A673 (cell line): ENCODE results near the gene TERT. TPM values are rescaled to one million over a fixed set of nuclear protein-coding genes. Genes with fewer than 3 reads are reported as not detected.
"Not testable (repeated sequence)": the region's sequence is repeated elsewhere in the genome, so short reads cannot be mapped to it uniquely, and the experiment has no call there.

ENCODE experiments used
- BruUV-seq: library from RNA; stranded (reverse); fragments of 400-500 nt; replicated peaks from 2 replicates; lab custom pipeline; 2021; lab: Mats Ljungman, UMichigan
- CTCF ChIA-PET: fragments of 300-600 bp; sonication (Branson Sonifier 250); formaldehyde crosslinking; loops from one replicate; lab custom pipeline; 2022; ENCODE audit warnings: antibody characterized with exemption; lab: Charles Lee
- POLR2A ChIA-PET: fragments of 300-600 bp; sonication (Branson Sonifier 250); formaldehyde crosslinking; loops from one replicate; lab custom pipeline; 2022; ENCODE audit warnings: antibody characterized with exemption; ENCODE audit not compliant: low non-redundant PET; lab: Charles Lee
- DNase-seq: peaks from one replicate; pipeline ENCODE4 v3.0.0-alpha.2; 2015; ENCODE audit warnings: low spot score
- H3K27ac ChIP-seq: fragments of 200-600 bp; sonication (generic); 2 replicates; pipeline ENCODE4 v1.5.1; 2016; ENCODE audit warnings: mixed run types, low read depth, mild to moderate bottlenecking, mixed read lengths, antibody characterized with exemption, low read length; ENCODE audit not compliant: poor library complexity, severe bottlenecking
- H3K27me3 ChIP-seq: fragments of 200-600 bp; sonication (generic); replicated peaks from 2 replicates; pipeline ENCODE4 v1.6.1; 2017; ENCODE audit warnings: mixed run types, low read depth, mild to moderate bottlenecking, mixed read lengths, antibody characterized with exemption, low read length; ENCODE audit not compliant: insufficient read depth, poor library complexity
- H3K36me3 ChIP-seq: fragments of 200-600 bp; sonication (generic); 2 replicates; pipeline ENCODE4 v1.6.1; 2016; ENCODE audit warnings: mixed run types, mild to moderate bottlenecking, mixed read lengths, antibody characterized with exemption, low read length; ENCODE audit not compliant: insufficient read depth, poor library complexity, severe bottlenecking
- H3K4me1 ChIP-seq: fragments of 200-600 bp; sonication (generic); 2 replicates; pipeline ENCODE4 v1.6.1; 2017; ENCODE audit warnings: mixed run types, mild to moderate bottlenecking, mixed read lengths, antibody characterized with exemption, low read length; ENCODE audit not compliant: insufficient read depth, poor library complexity, severe bottlenecking
- H3K4me3 ChIP-seq: fragments of 200-600 bp; sonication (generic); 2 replicates; pipeline ENCODE4 v1.5.1; 2016; ENCODE audit warnings: low read depth, mixed run types, mild to moderate bottlenecking, mixed read lengths, low read length; ENCODE audit not compliant: poor library complexity, severe bottlenecking
- H3K9me3 ChIP-seq: fragments of 200-600 bp; sonication (generic); 2 replicates; pipeline ENCODE4 v1.6.1; 2016; ENCODE audit warnings: mixed run types, low read depth, mild to moderate bottlenecking, mixed read lengths, antibody characterized with exemption, low read length; ENCODE audit not compliant: poor library complexity, severe bottlenecking
- EZH2 ChIP-seq: fragments of 200-600 bp; sonication (generic); IDR thresholded peaks from 2 replicates; pipeline ENCODE4 v1.6.1; 2017; ENCODE audit warnings: borderline replicate concordance, low read depth, mild to moderate bottlenecking, mixed read lengths, antibody characterized with exemption, low read length; ENCODE audit not compliant: poor library complexity, severe bottlenecking
- intact Hi-C: fragments of 100-400 bp; cut with micrococcal nuclease; formaldehyde crosslinking; loops from one replicate; pipeline ENCODE4 v1.10.0; 2022; ENCODE audit not compliant: unreplicated experiment
- total RNA-seq: library from RNA; stranded (reverse); gene quantifications from 2 replicates; pipeline ENCODE4 v1.2.3, GENCODE V29; 2021
- TF ChIP-seq, protein P1 (sequence below): fragments of 300-800, 200-600 bp; sonication (generic); conservative IDR thresholded peaks from 2 replicates; pipeline ENCODE4 v1.5.1; 2017; ENCODE audit warnings: low read depth, mild to moderate bottlenecking, antibody characterized with exemption, low read length, moderate library complexity, mixed read lengths

TERT gene
- total RNA-seq, 1 experiment from 2014 or later: 14.2 TPM

GRCh38 chr5:1342268-1342667 is 47.4 kb upstream of the TERT start:
- H3K4me3 ChIP-seq: no peak overlapping the region
- peaks cover 6% of the 10 kb centered on the region for H3K4me1 ChIP-seq
- POLR2A ChIA-PET: no interaction called here
- intact Hi-C loops: no loop called here
- H3K36me3 ChIP-seq: peaks cover 52% of the 10 kb centered on the region
- no peaks in the 10 kb centered on the region for H3K9me3 ChIP-seq
- H3K27ac ChIP-seq: no peak overlapping the region
- CTCF ChIA-PET: no interaction called here
- no peak for DNase-seq
- no peaks in the 10 kb centered on the region for H3K27me3 ChIP-seq
- no peak for TF ChIP-seq EZH2
- TF ChIP-seq, protein P1, sequence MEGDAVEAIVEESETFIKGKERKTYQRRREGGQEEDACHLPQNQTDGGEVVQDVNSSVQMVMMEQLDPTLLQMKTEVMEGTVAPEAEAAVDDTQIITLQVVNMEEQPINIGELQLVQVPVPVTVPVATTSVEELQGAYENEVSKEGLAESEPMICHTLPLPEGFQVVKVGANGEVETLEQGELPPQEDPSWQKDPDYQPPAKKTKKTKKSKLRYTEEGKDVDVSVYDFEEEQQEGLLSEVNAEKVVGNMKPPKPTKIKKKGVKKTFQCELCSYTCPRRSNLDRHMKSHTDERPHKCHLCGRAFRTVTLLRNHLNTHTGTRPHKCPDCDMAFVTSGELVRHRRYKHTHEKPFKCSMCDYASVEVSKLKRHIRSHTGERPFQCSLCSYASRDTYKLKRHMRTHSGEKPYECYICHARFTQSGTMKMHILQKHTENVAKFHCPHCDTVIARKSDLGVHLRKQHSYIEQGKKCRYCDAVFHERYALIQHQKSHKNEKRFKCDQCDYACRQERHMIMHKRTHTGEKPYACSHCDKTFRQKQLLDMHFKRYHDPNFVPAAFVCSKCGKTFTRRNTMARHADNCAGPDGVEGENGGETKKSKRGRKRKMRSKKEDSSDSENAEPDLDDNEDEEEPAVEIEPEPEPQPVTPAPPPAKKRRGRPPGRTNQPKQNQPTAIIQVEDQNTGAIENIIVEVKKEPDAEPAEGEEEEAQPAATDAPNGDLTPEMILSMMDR: no peak
- BruUV-seq: no TSS peak

- Histone ChIP-seq H3K9me3 (no peaks in the 10 kb centered on the region), H3K36me3 (peaks cover 56% of the 10 kb centered on the region), H3K27ac (no peak overlapping the region), H3K4me1 (peaks cover 6% of the 10 kb centered on the region), H3K27me3 (no peaks in the 10 kb centered on the region), H3K4me3 (no peak overlapping the region)
- CTCF ChIA-PET: no interaction called here
- no TSS peak for BruUV-seq
- no peak for TF ChIP-seq EZH2
- TF ChIP-seq, protein P1: no peak
- intact Hi-C loops: no loop called here
- DNase-seq: no peak
- POLR2A ChIA-PET: no interaction called here
These were observed 47.0 kb upstream of the TERT start for GRCh38 chr5:1341863-1342262.

- intact Hi-C loops, H3K4me1 ChIP-seq, H3K27me3 ChIP-seq, H3K9me3 ChIP-seq, H3K27ac ChIP-seq, CTCF ChIA-PET, H3K4me3 ChIP-seq, BruUV-seq, DNase-seq: not testable (repeated sequence)
- POLR2A ChIA-PET: interaction anchor here (0.5 kb wide), 1 partner anchor 463 kb away, joined by 3 read pairs; no protein-coding TSS in a partner anchor
- H3K36me3 ChIP-seq: peaks cover 60% of the 10 kb centered on the region
These were observed 44.9 kb upstream of the TERT start for GRCh38 chr5:1339818-1340210.

DNA sequence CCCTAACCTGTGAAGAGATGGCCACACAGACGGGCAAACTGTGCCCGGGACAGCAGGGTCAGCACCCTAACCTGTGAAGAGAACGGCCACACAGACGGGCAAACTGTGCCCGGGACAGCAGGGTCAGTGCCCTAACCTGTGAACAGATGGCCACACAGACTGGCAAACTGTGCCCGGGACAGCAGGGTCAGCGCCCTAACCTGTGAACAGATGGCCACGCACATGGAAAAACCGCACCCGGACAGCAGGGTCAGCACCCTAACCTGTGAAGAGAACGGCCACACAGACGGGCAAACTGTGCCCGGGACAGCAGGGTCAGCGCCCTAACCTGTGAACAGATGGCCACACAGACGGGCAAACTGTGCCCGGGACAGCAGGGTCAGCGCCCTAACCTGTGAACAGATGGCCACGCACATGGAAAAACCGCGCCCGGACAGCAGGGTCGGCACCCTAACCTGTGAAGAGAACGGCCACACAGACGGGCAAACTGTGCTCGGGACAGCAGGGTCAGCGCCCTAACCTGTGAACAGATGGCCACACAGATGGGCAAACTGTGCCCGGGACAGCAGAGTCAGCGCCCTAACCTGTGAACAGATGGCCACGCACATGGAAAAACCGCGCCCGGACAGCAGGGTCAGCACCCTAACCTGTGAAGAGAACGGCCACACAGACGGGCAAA is 44.4 kb upstream of the TERT start:
- H3K27ac ChIP-seq, CTCF ChIA-PET, H3K4me3 ChIP-seq, intact Hi-C loops, H3K9me3 ChIP-seq, H3K4me1 ChIP-seq, DNase-seq, POLR2A ChIA-PET, BruUV-seq, H3K27me3 ChIP-seq: not testable (repeated sequence)
- peaks cover 60% of the 10 kb centered on the region for H3K36me3 ChIP-seq
